Activated CD8-positive, alpha-beta memory T cell treated with anti-CD3 and anti-CD28 coated beads, Interleukin-2, amount 10 ng/mL, durations not matched to agents 7 days and 5 days (primary cell): ENCODE results near the gene ADAMTS2. TPM values are rescaled to one million over a fixed set of nuclear protein-coding genes. Genes with fewer than 3 reads are reported as not detected.

ENCODE experiments used
- ATAC-seq: fragments of 150-1000 bp; cut with Tn5 transposase; one replicate; pipeline ENCODE4 v1.10.0; 2021; ENCODE audit warnings: moderate library complexity
- CTCF ChIA-PET: fragments of 350-600 bp; sonication (Branson Sonifier 250); formaldehyde crosslinking; loops from one replicate; lab custom pipeline; 2021; ENCODE audit warnings: antibody characterized with exemption; lab: Charles Lee
- DNase-seq: peaks from one replicate; pipeline ENCODE4 v3.0.0-alpha.2; 2020
- H3K27ac Mint-ChIP-seq: one replicate; pipeline ENCODE4 v1.8.0; 2021; ENCODE audit warnings: mild to moderate bottlenecking, mixed read lengths
- H3K27me3 Mint-ChIP-seq: one replicate; pipeline ENCODE4 v1.8.0; 2021; ENCODE audit warnings: mixed read lengths
- H3K36me3 Mint-ChIP-seq: one replicate; pipeline ENCODE4 v1.8.0; 2021; ENCODE audit warnings: mild to moderate bottlenecking, mixed read lengths
- H3K4me1 Mint-ChIP-seq: one replicate; pipeline ENCODE4 v1.8.0; 2021; ENCODE audit warnings: mixed read lengths
- H3K4me3 Mint-ChIP-seq: one replicate; pipeline ENCODE4 v1.8.0; 2021; ENCODE audit warnings: mild to moderate bottlenecking, moderate library complexity, mixed read lengths
- H3K9me3 Mint-ChIP-seq: one replicate; pipeline ENCODE4 v1.8.0; 2022; ENCODE audit warnings: low read depth, mixed read lengths
- total RNA-seq, 2 experiments: library from RNA; stranded (reverse); gene quantifications; one replicate each; pipeline ENCODE4 v1.2.3, GENCODE V29; 2021

ADAMTS2 gene
- total RNA-seq, 2 experiments from 2014 or later = not detected

DNA sequence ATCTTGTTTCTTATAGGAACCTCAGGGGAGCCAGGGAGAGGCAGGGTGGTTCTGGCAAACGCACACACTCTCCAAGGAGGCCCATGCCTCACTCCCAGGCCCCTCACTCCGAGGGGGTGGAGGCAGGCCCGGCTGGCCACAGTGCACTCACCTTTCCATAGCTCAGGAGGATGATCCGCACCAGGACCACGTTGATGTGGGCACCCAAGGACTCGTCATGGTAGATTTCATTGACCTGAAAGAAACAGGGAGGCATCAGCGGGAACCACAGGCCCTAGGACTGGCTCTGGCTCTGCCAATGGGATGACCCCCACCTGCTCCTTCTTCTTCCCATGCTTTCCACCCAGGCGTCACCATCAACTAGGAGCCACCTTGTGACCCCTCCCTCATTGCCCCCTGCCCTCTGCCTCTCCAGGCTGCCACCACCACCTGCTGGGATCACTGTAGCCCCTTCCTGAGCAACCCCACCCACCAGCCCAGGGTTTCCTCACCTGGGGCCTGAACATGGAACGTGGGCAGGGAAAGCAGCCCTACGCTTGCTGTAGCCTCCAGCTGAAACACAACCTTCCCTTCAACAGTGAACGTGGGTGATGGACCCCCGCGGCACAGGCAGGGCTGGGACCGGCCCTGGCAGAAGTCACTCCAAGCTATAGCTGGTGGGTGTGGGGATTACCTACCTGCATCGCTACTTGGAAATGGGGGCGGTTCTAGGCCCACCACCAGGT lies 164.2 kb downstream of the ADAMTS2 start:
- no peaks in the 10 kb centered on the region for H3K4me1 Mint-ChIP-seq
- no peak for ATAC-seq
- CTCF ChIA-PET = interaction anchor here (0.7 kb wide), 1 partner anchor 14 kb away, joined by 3 read pairs; no protein-coding TSS in a partner anchor
- no peak for DNase-seq
- H3K9me3 Mint-ChIP-seq = peaks cover 2% of the 10 kb centered on the region
- no peak overlapping the region for H3K4me3 Mint-ChIP-seq
- no peaks in the 10 kb centered on the region for H3K36me3 Mint-ChIP-seq
- H3K27me3 Mint-ChIP-seq = peaks cover 6% of the 10 kb centered on the region
- no peak overlapping the region for H3K27ac Mint-ChIP-seq

- peaks cover 6% of the 10 kb centered on the region for H3K27me3 Mint-ChIP-seq
- H3K27ac Mint-ChIP-seq = no peak overlapping the region
- H3K36me3 Mint-ChIP-seq = no peaks in the 10 kb centered on the region
- CTCF ChIA-PET = no interaction called here
- ATAC-seq (no peak), DNase-seq (no peak)
- no peak overlapping the region for H3K4me3 Mint-ChIP-seq
- H3K4me1 Mint-ChIP-seq = no peaks in the 10 kb centered on the region
- H3K9me3 Mint-ChIP-seq = peaks cover 2% of the 10 kb centered on the region
These were observed 165.1 kb downstream of the ADAMTS2 start for GRCh38 chr5:179180061-179180610.

DNA sequence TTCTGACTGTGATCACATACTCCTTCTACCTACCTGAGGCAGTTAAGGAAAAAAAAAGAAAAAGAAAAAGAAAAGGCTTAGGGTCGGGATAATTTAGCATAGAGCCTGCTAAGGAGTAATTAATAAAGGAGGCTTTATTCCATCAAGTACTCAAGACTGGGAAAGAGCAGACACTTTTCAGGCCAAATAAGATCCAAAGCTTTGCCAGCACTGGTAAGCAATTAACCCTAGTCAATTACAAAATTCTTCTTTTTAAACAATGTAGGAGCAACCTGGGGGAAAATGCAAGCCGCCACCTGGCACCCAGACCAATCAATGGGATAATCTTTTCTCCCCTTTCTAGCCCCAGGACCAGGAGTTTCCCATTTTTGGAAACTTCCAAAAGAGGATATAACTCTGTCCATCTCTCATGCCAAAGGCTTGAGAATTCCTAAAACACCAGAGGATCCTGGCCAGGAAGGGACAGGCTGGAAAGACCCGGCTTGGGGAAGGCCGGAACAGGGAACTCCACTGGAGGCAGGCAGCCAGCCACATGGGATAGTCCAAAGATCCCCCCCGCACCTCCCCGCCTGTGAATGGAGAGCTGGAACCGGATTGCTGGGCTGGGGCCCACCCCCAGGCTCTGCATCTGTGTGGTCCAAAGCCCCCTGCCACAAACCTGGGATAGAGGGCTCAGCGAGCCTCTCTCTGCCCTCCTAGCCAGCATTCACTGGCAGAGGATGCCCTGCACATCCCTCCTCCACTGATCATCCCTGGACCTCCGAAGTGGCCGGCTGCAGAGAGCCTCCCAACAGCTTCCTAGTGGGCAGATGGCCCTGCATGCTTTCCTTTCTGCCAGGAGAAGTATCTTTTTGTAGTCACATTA lies 167.3 kb downstream of the ADAMTS2 start:
- Mint-ChIP-seq H3K4me1 (no peaks in the 10 kb centered on the region), H3K27me3 (peaks cover 6% of the 10 kb centered on the region), H3K9me3 (peaks cover 2% of the 10 kb centered on the region), H3K27ac (no peak overlapping the region), H3K4me3 (no peak overlapping the region), H3K36me3 (no peaks in the 10 kb centered on the region)
- CTCF ChIA-PET = interaction anchor here (0.8 kb wide), 1 partner anchor 11 kb away, joined by 5 read pairs; no protein-coding TSS in a partner anchor
- no peak for DNase-seq
- no peak for ATAC-seq

DNA sequence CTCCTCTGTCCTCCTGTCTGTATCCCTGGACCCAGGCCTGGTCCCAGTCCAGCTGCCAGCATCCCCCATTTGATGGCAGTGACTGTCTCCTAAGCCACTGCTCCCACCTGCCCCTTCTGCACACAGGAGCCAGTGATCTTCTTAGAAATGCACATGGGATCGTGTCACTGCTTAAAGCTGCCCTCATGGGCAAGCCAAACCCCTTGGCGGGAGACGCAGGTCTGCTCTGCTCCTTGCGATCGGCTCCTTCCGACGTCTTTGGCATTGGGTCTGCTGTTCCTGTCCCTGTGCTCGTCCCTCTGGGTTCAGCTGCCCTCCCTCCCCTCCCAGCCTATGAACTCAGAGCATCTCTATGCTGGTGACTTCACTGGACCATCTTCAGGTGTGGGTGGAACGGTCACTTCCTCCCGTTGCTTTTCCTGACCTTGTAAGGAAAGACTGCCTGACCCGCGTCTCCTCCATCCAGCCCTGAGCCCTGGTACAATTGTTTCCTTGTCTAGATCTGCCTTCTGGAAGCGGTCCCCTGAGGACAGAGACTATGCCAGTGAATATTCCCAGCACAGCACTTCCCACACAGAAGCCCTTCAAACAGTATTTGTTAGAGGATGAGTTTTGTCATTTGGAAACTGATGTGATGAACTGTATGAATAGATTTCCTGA lies 168.6 kb downstream of the ADAMTS2 start:
- Mint-ChIP-seq H3K27ac (no peak overlapping the region), H3K36me3 (no peaks in the 10 kb centered on the region), H3K27me3 (peaks cover 6% of the 10 kb centered on the region), H3K4me3 (no peak overlapping the region), H3K9me3 (peaks cover 2% of the 10 kb centered on the region), H3K4me1 (no peaks in the 10 kb centered on the region)
- CTCF ChIA-PET = no interaction called here
- DNase-seq = no peak
- ATAC-seq = no peak

DNA sequence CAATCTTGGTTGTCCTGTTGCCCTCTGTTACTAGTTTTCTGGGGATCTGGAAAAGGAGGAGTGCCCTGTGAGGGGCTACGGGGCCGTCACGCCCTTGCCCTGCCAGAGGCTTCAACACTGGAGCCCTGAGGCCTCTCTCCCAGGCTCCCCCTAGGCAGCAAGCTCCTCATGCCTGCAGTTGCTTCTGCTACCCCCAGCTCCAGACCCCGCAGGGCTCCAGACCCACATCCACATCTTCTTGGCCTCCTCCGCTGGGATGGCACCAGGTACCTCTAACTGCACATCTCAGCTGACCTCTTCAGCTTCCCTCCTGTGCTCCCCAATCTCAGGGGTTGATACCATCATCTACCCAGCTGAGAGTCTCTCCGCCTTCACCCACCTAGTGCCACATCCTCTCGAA lies 169.1 kb downstream of the ADAMTS2 start:
- no peak for DNase-seq
- H3K27ac Mint-ChIP-seq = no peak overlapping the region
- H3K4me3 Mint-ChIP-seq = no peak overlapping the region
- no peaks in the 10 kb centered on the region for H3K36me3 Mint-ChIP-seq
- CTCF ChIA-PET = no interaction called here
- H3K9me3 Mint-ChIP-seq = peaks cover 2% of the 10 kb centered on the region
- H3K4me1 Mint-ChIP-seq = no peaks in the 10 kb centered on the region
- H3K27me3 Mint-ChIP-seq = peaks cover 6% of the 10 kb centered on the region
- no peak for ATAC-seq

GRCh38 chr5:179171816-179172745 lies 173.2 kb downstream of the ADAMTS2 start:
- no peak for ATAC-seq
- DNase-seq = no peak
- H3K4me3 Mint-ChIP-seq = no peak overlapping the region
- no peaks in the 10 kb centered on the region for H3K9me3 Mint-ChIP-seq
- CTCF ChIA-PET = interaction anchor here (0.6 kb wide), 1 partner anchor 368 kb away, joined by 3 read pairs; no protein-coding TSS in a partner anchor
- no peak overlapping the region for H3K27ac Mint-ChIP-seq
- H3K4me1 Mint-ChIP-seq = no peaks in the 10 kb centered on the region
- no peaks in the 10 kb centered on the region for H3K36me3 Mint-ChIP-seq
- H3K27me3 Mint-ChIP-seq = no peaks in the 10 kb centered on the region

DNA sequence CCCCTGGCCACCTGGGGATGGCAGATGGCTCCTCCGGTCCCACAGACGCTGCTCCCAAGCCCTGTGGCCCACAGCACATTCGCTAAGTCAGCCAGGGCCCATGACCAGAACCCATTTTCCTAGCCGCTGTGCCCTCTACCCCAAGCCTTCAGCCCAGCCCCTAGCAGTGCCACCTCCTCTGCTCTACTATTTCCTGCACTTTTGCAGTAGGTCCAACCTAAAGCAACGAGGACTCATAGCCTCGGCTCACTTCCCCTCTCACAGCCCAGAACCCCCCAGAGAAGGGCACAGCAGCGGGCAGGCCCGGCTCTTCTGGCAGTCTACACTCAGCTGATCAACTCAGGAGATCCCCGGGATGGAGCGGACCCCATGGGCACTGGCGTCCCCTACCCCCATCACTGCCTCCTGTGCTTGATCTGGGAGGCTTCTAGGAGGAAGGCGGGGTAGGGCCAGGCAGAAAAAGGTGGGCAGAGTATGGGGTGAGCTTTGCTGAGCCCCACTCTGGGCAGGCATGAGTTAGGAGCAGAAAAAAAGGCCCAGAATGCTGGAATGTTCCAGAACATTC lies 173.9 kb downstream of the ADAMTS2 start:
- DNase-seq = no peak
- H3K27me3 Mint-ChIP-seq = no peaks in the 10 kb centered on the region
- no peaks in the 10 kb centered on the region for H3K4me1 Mint-ChIP-seq
- ATAC-seq = no peak
- no peak overlapping the region for H3K27ac Mint-ChIP-seq
- no peaks in the 10 kb centered on the region for H3K36me3 Mint-ChIP-seq
- no peaks in the 10 kb centered on the region for H3K9me3 Mint-ChIP-seq
- no peak overlapping the region for H3K4me3 Mint-ChIP-seq
- CTCF ChIA-PET = interaction anchor here (0.6 kb wide), 1 partner anchor 369 kb away, joined by 3 read pairs; no protein-coding TSS in a partner anchor

DNA sequence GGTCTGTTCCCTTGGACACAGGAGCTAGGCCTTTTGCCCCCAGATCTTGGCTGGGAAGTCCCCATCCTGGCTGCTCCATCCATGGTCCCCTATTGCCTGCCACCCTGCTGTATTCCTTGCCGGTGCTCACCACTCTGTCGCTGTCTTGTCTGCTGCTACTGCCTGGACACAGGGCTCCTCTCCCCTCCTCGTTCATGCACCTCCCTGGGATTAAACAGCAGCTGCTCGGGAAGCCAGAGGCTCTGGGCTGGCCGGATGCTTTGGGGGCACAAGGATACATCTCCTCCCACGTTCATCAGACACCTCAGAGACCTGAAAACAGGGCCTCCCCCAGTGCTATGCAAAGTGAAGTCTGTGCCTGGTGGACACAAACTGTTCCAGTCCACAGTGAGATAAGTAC lies 174.7 kb downstream of the ADAMTS2 start:
- Mint-ChIP-seq H3K4me3 (no peak overlapping the region), H3K9me3 (no peaks in the 10 kb centered on the region), H3K36me3 (no peaks in the 10 kb centered on the region), H3K27me3 (no peaks in the 10 kb centered on the region), H3K4me1 (no peaks in the 10 kb centered on the region), H3K27ac (peak overlapping the region; percentile 32)
- DNase-seq (no peak), ATAC-seq (no peak)
- CTCF ChIA-PET = no interaction called here

DNA sequence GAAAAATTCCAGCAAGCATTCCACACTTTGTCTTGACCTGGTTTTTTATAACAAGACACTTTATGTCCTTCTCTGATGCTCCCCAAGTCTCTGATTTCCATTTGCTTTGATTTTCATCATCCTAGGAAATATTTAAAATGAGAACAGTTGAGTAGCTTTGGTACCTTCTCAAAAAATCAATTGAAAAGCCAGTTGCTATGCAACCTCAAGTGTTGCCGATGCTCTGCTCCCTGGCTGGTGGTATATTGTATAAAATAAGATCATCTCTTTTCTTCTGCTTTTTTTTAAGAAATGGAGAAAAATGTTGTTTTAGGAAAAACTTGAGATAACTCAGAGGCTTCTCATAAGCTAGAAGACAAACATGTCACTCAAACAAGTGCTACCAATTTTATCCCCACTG lies 175.4 kb downstream of the ADAMTS2 start:
- no peaks in the 10 kb centered on the region for H3K27me3 Mint-ChIP-seq
- no peak for ATAC-seq
- H3K4me1 Mint-ChIP-seq = no peaks in the 10 kb centered on the region
- H3K27ac Mint-ChIP-seq = no peak overlapping the region
- H3K9me3 Mint-ChIP-seq = no peaks in the 10 kb centered on the region
- no peak for DNase-seq
- no peaks in the 10 kb centered on the region for H3K36me3 Mint-ChIP-seq
- CTCF ChIA-PET = no interaction called here
- H3K4me3 Mint-ChIP-seq = no peak overlapping the region

- no peaks in the 10 kb centered on the region for H3K27me3 Mint-ChIP-seq
- no peaks in the 10 kb centered on the region for H3K4me1 Mint-ChIP-seq
- DNase-seq = no peak
- no peaks in the 10 kb centered on the region for H3K9me3 Mint-ChIP-seq
- no peaks in the 10 kb centered on the region for H3K36me3 Mint-ChIP-seq
- no peak overlapping the region for H3K27ac Mint-ChIP-seq
- CTCF ChIA-PET = interaction anchor here (0.9 kb wide), 1 partner anchor 360 kb away, joined by 3 read pairs; no protein-coding TSS in a partner anchor
- no peak overlapping the region for H3K4me3 Mint-ChIP-seq
- ATAC-seq = no peak
These were observed 176.6 kb downstream of the ADAMTS2 start for GRCh38 chr5:179168664-179169063.

GRCh38 chr5:179167871-179168451 lies 177.3 kb downstream of the ADAMTS2 start:
- CTCF ChIA-PET = interaction anchor here (0.6 to 1.7 kb wide), 9 partner anchors 7 to 437 kb away, joined by 3 to 10 read pairs (median 4); partner anchors contain the start of gene ZNF354A
- H3K4me1 Mint-ChIP-seq = no peaks in the 10 kb centered on the region
- no peak overlapping the region for H3K4me3 Mint-ChIP-seq
- H3K27me3 Mint-ChIP-seq = no peaks in the 10 kb centered on the region
- no peaks in the 10 kb centered on the region for H3K9me3 Mint-ChIP-seq
- ATAC-seq = no peak
- DNase-seq = no peak
- no peak overlapping the region for H3K27ac Mint-ChIP-seq
- no peaks in the 10 kb centered on the region for H3K36me3 Mint-ChIP-seq
